ENCODE measurements around the gene LDLR.
A peak's percentile ranks its signal among the peaks of the same experiment; 100 is the strongest.

The LDLR gene

GRCh38 chr19:11125994-11126685, 36.9 kb downstream of the LDLR start:
- Histone ChIP-seq H3K79me2 (ENCODE audit: insufficient read depth, low read length) (no peaks in the 10 kb centered on the region), H3K9me2 (replicated peaks; ENCODE audit: insufficient read depth, low read length) (no peaks in the 10 kb centered on the region), H3F3A (ENCODE audit: insufficient read depth) (peaks cover 2% of the 10 kb centered on the region; the same call in 1 of the 2 replicates), H3K4me3 (ENCODE audit: insufficient read depth, low read length, poor library complexity, severe bottlenecking) (no peak overlapping the region), H3K9ac (ENCODE audit: low read length) (no peak overlapping the region), H3K27me3 (ENCODE audit: low read length) (no peaks in the 10 kb centered on the region), H2AFZ (ENCODE audit: low read depth, low read length, severe bottlenecking) (no peak overlapping the region), H3K27ac (ENCODE audit: low read depth, low read length) (no peak overlapping the region), H4K20me1 (ENCODE audit: low read depth, low read length) (no peaks in the 10 kb centered on the region), H3K36me3 (ENCODE audit: low read length) (peaks cover 15% of the 10 kb centered on the region), H3K4me2 (ENCODE audit: low read depth, low read length, poor library complexity, severe bottlenecking) (no peak overlapping the region), H3K9me3 (ENCODE audit: insufficient read depth, low read length) (no peaks in the 10 kb centered on the region)
- TF ChIP-seq CTCF (IDR thresholded peaks at IDR 0.05; ENCODE audit: insufficient read depth, low read length, poor library complexity, severe bottlenecking) (peak; percentile 66), EZH2phosphoT487 (conservative IDR thresholded peaks at IDR 0.05; ENCODE audit: low read length) (no peak)

GRCh38 chr19:11127905-11128304, 38.6 kb downstream of the LDLR start:
- Histone ChIP-seq H3K4me3 (ENCODE audit: insufficient read depth, low read length, poor library complexity, severe bottlenecking) (no peak overlapping the region), H2AFZ (ENCODE audit: low read depth, low read length, severe bottlenecking) (no peak overlapping the region), H3K27ac (ENCODE audit: low read depth, low read length) (no peak overlapping the region), H3K27me3 (ENCODE audit: low read length) (no peaks in the 10 kb centered on the region), H3K4me2 (ENCODE audit: low read depth, low read length, poor library complexity, severe bottlenecking) (no peak overlapping the region), H3F3A (ENCODE audit: insufficient read depth) (peaks cover 8% of the 10 kb centered on the region), H3K79me2 (ENCODE audit: insufficient read depth, low read length) (no peaks in the 10 kb centered on the region), H4K20me1 (ENCODE audit: low read depth, low read length) (no peaks in the 10 kb centered on the region), H3K9me3 (ENCODE audit: insufficient read depth, low read length) (no peaks in the 10 kb centered on the region), H3K9ac (ENCODE audit: low read length) (no peak overlapping the region), H3K9me2 (replicated peaks; ENCODE audit: insufficient read depth, low read length) (no peaks in the 10 kb centered on the region), H3K36me3 (ENCODE audit: low read length) (peaks cover 19% of the 10 kb centered on the region)
- TF ChIP-seq EZH2phosphoT487 (conservative IDR thresholded peaks at IDR 0.05; ENCODE audit: low read length), result no peak

GRCh38 chr19:11130824-11131455, 41.7 kb downstream of the LDLR start:
- Histone ChIP-seq H3K36me3 (ENCODE audit: low read length) (peaks cover 19% of the 10 kb centered on the region), H4K20me1 (ENCODE audit: low read depth, low read length) (no peaks in the 10 kb centered on the region), H3K4me3 (ENCODE audit: insufficient read depth, low read length, poor library complexity, severe bottlenecking) (no peak overlapping the region), H3K9ac (ENCODE audit: low read length) (no peak overlapping the region), H3K27me3 (ENCODE audit: low read length) (no peaks in the 10 kb centered on the region), H2AFZ (ENCODE audit: low read depth, low read length, severe bottlenecking) (no peak overlapping the region), H3K9me3 (ENCODE audit: insufficient read depth, low read length) (no peaks in the 10 kb centered on the region), H3K9me2 (replicated peaks; ENCODE audit: insufficient read depth, low read length) (no peaks in the 10 kb centered on the region), H3F3A (ENCODE audit: insufficient read depth) (peaks cover 21% of the 10 kb centered on the region), H3K79me2 (ENCODE audit: insufficient read depth, low read length) (no peaks in the 10 kb centered on the region), H3K4me2 (ENCODE audit: low read depth, low read length, poor library complexity, severe bottlenecking) (no peak overlapping the region), H3K27ac (ENCODE audit: low read depth, low read length) (no peak overlapping the region)
- TF ChIP-seq EZH2phosphoT487 (conservative IDR thresholded peaks at IDR 0.05; ENCODE audit: low read length), result no peak
- TF ChIP-seq CTCF (IDR thresholded peaks at IDR 0.05; ENCODE audit: insufficient read depth, low read length, poor library complexity, severe bottlenecking), result peak; percentile 50

- no peak overlapping the region for H3K27ac ChIP-seq (ENCODE audit: low read depth, low read length)
- H4K20me1 ChIP-seq (ENCODE audit: low read depth, low read length), result no peaks in the 10 kb centered on the region
- H2AFZ ChIP-seq (ENCODE audit: low read depth, low read length, severe bottlenecking), result no peak overlapping the region
- no peaks in the 10 kb centered on the region for H3K9me3 ChIP-seq (ENCODE audit: insufficient read depth, low read length)
- H3K4me3 ChIP-seq (ENCODE audit: insufficient read depth, low read length, poor library complexity, severe bottlenecking), result no peak overlapping the region
- H3F3A ChIP-seq (ENCODE audit: insufficient read depth), result peaks cover 22% of the 10 kb centered on the region
- no peak for TF ChIP-seq EZH2phosphoT487 (conservative IDR thresholded peaks at IDR 0.05; ENCODE audit: low read length)
- no peak for TF ChIP-seq CTCF (IDR thresholded peaks at IDR 0.05; ENCODE audit: insufficient read depth, low read length, poor library complexity, severe bottlenecking)
- no peaks in the 10 kb centered on the region for H3K9me2 ChIP-seq (replicated peaks; ENCODE audit: insufficient read depth, low read length)
- no peaks in the 10 kb centered on the region for H3K79me2 ChIP-seq (ENCODE audit: insufficient read depth, low read length)
- H3K36me3 ChIP-seq (ENCODE audit: low read length), result peaks cover 17% of the 10 kb centered on the region
- H3K4me2 ChIP-seq (ENCODE audit: low read depth, low read length, poor library complexity, severe bottlenecking), result no peak overlapping the region
- H3K9ac ChIP-seq (ENCODE audit: low read length), result no peak overlapping the region
- no peaks in the 10 kb centered on the region for H3K27me3 ChIP-seq (ENCODE audit: low read length)
Measured at GRCh38 chr19:11131471-11131870, 42.2 kb downstream of the LDLR start.

Measured in SU-DHL-6 (cell line).